ENCODE results near the gene TPI1.

TPI1 gene

DNA sequence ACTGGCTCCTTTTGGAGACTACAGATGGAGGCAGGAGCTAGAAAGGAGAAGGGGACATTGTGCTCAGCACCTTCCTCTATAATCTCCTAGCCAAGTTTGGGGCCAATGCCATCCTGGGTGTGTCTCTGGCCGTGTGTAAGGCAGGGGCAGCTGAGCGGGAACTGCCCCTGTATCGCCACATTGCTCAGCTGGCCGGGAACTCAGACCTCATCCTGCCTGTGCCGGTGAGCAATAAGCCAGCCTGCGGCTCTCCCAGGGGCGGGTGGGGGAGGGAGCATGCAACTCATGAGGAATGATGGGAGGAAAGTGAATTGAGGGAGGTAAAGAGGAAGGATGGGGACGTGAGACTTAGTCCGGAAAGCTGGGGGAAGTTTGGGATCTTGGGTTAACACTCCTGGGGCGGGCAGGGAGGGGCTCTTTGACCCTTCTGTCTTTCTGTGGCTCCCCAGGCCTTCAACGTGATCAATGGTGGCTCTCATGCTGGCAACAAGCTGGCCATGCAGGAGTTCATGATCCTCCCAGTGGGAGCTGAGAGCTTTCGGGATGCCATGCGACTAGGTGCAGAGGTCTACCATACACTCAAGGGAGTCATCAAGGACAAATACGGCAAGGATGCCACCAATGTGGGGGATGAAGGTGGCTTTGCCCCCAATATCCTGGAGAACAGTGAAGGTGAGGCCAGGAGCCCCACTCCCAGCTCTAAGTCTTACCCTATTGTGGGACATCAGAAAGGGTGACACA lies 50.3 kb downstream of the TPI1 start:
- in situ Hi-C loops (cut with HindIII; ENCODE audit: low pct_unique_long_range_greater_than_20kb, low sequenced_read_pairs), result no loop called here
- no peak for TF ChIP-seq JUND (IDR thresholded peaks at IDR 0.05; ENCODE audit: low read depth)
- no peak for DNase-seq (ENCODE audit: low read depth in 1 of 2, low spot score in 1 of 2)

DNA sequence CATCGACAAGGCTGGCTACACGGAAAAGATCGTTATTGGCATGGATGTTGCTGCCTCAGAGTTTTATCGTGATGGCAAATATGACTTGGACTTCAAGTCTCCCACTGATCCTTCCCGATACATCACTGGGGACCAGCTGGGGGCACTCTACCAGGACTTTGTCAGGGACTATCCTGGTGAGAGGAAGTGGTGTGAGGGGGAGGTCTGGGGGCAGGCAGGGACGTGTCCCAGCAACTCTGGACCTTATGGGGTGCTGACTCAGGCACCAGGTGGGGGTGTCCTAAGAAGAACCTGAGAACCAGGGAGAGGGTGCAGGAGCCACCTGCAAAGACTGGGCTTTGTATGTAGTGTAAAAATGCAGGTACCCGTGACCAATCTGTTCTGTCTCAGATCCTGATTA lies 52.3 kb downstream of the TPI1 start:
- in situ Hi-C loops (cut with HindIII; ENCODE audit: low pct_unique_long_range_greater_than_20kb, low sequenced_read_pairs), result no loop called here
- no peak for DNase-seq (ENCODE audit: low read depth in 1 of 2, low spot score in 1 of 2)
- no peak for TF ChIP-seq JUND (IDR thresholded peaks at IDR 0.05; ENCODE audit: low read depth)

All from T47D (cell line).